ENCODE results near the gene PFKFB2. TPM values are rescaled to one million over a fixed set of nuclear protein-coding genes. Genes with fewer than 3 reads are reported as not detected.

Gene PFKFB2
- total and polyA plus RNA-seq, 2 donors (not counting 3 experiments of a cell fraction or from before 2014, with no cell fraction given): 0.70 to 2.0 TPM

- Histone ChIP-seq H3K79me2 (ENCODE audit: control insufficient read depth, insufficient read depth, low read length) (no peaks in the 10 kb centered on the region), H3K9me3 (replicated peaks; ENCODE audit: control insufficient read depth, insufficient read depth, low read length) (no peaks in the 10 kb centered on the region), H3K9ac (replicated peaks; ENCODE audit: extremely low read depth, insufficient read depth, low read length) (no peak overlapping the region), H4K20me1 (replicated peaks; ENCODE audit: control insufficient read depth, extremely low read depth, insufficient read depth, low read length) (no peaks in the 10 kb centered on the region), H3K27ac (ENCODE audit: insufficient read depth, low read depth, low read length) (no peak overlapping the region), H3K27me3 (ENCODE audit: control insufficient read depth in 2 of 2, insufficient read depth in 2 of 2, low read length in 2 of 2) (peaks cover 7 to 23% of the 10 kb centered on the region in 2 experiments), H3K36me3 (ENCODE audit: control insufficient read depth in 2 of 2, extremely low read depth in 1 of 2, insufficient read depth in 2 of 2, low read length in 2 of 2) (no peaks in the 10 kb centered on the region), H3K4me2 (ENCODE audit: insufficient read depth, low read length) (no peak overlapping the region), H3K4me1 (ENCODE audit: control insufficient read depth, extremely low read depth, insufficient read depth, low read length) (no peaks in the 10 kb centered on the region), H3K4me3 (replicated peaks in 1 of 3; ENCODE audit: insufficient read depth in 1 of 3, low read depth in 1 of 3, low read length in 3 of 3) (no peak overlapping the region), H2AFZ (ENCODE audit: low read depth, low read length) (no peak overlapping the region), H3K9me1 (replicated peaks; ENCODE audit: control insufficient read depth, extremely low read depth, insufficient read depth, low read length) (no peaks in the 10 kb centered on the region)
- dilution Hi-C loops (cut with MboI; ENCODE audit: extremely low pct_ligation_motif_present, low sequenced_read_pairs) (no loop called here), intact Hi-C loops (cut with micrococcal nuclease) (no loop called here)
- DNase-seq (ENCODE audit: low read depth, low spot score) (no peak), FAIRE-seq (no peak)
- BruUV-seq (replicated peaks): no TSS peak
- TF ChIP-seq POLR2A (IDR thresholded peaks at IDR 0.05; ENCODE audit: low read depth, low read length): no peak
- no peak for TF ChIP-seq CTCF (IDR thresholded peaks at IDR 0.05; ENCODE audit: extremely low read depth in 1 of 2, insufficient read depth in 1 of 2, low read depth in 1 of 2, low read length in 2 of 2)
- no peak for TF ChIP-seq EZH2 (IDR thresholded peaks at IDR 0.05; ENCODE audit: borderline replicate concordance, low read depth, low read length, severe bottlenecking)
- TF ChIP-seq MAX (IDR thresholded peaks at IDR 0.05; ENCODE audit: insufficient read depth, insufficient read length): no peak
- no peak for TF ChIP-seq GATA2 (IDR thresholded peaks at IDR 0.05; ENCODE audit: insufficient read depth, insufficient read length, low read depth, low read length)
- no peak for TF ChIP-seq JUN (IDR thresholded peaks at IDR 0.05; ENCODE audit: borderline replicate concordance, insufficient read depth, insufficient read length, low read depth)
- TF ChIP-seq POLR2AphosphoS5 (IDR thresholded peaks at IDR 0.05; ENCODE audit: insufficient read depth, low read depth, low read length): no peak
- TF ChIP-seq FOS (IDR thresholded peaks at IDR 0.05; ENCODE audit: borderline replicate concordance, insufficient read depth, low read length): no peak
- TF ChIP-seq MYC (IDR thresholded peaks at IDR 0.05; ENCODE audit: low read depth, low read length): no peak
- CTCF ChIA-PET: interaction anchor here (1.2 kb wide), 1 partner anchor 19 kb away, joined by 4 read pairs; no protein-coding TSS in a partner anchor
- POLR2A ChIA-PET: no interaction called here
These were observed 22.5 kb upstream of the PFKFB2 start for GRCh38 chr1:207030522-207031009.
